Stimulated activated naive CD8-positive, alpha-beta T cell treated with anti-CD3 and anti-CD28 coated beads, Interleukin-15, Interleukin-2, amounts not matched to agents 100 U/mL and 50 U/mL, for 24 hours (primary cell): ENCODE measurements around the gene GARS1.
A peak's percentile ranks its signal among the peaks of the same experiment; 100 is the strongest.
"Not testable (repeated sequence)": the region's sequence is repeated elsewhere in the genome, so short reads cannot be mapped to it uniquely, and the experiment has no call there.

Source experiments
- ATAC-seq: fragments of 150-1000 bp; cut with Tn5 transposase; one replicate; pipeline ENCODE4 v1.10.0; 2021
- DNase-seq: peaks from one replicate; pipeline ENCODE4 v3.0.0; 2021

GARS1 gene

GRCh38 chr7:30575910-30576309 is 18.8 kb upstream of the GARS1 start:
- DNase-seq: no peak

GRCh38 chr7:30583181-30583580 is 11.5 kb upstream of the GARS1 start:
- no peak for DNase-seq

More at GRCh38 chr7:30575910-30576309, 18.8 kb upstream of the GARS1 start:
- no peak for ATAC-seq

GRCh38 chr7:30584415-30584814 is 10.3 kb upstream of the GARS1 start:
- ATAC-seq (no peak), DNase-seq (no peak)

More at GRCh38 chr7:30583181-30583580, 11.5 kb upstream of the GARS1 start:
- no peak for ATAC-seq

DNA sequence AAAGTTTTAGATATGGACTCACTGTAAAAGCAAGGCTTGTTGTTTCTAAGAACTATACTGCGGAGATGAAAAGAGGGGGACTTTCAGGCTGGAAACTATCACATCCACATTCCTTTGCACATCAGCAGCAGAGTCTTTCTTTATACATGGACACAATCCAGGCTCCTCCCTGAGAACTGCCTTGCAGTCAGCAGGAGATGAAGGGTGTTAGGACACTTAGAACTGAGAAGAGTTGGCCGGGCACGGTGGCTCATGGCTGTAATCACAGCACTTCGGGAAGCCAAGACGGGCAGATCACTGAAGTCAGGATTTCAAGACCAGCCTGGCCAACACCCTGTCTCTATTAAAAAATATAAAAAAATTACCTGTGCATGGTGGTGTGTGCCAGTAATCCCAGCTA is 9.7 kb upstream of the GARS1 start:
- no peak for ATAC-seq
- no peak for DNase-seq

GRCh38 chr7:30585675-30586074 is 9.0 kb upstream of the GARS1 start:
- DNase-seq (no peak), ATAC-seq (no peak)

- not testable (repeated sequence) for DNase-seq, ATAC-seq
These were observed 7.1 kb upstream of the GARS1 start for GRCh38 chr7:30587547-30587946.

DNA sequence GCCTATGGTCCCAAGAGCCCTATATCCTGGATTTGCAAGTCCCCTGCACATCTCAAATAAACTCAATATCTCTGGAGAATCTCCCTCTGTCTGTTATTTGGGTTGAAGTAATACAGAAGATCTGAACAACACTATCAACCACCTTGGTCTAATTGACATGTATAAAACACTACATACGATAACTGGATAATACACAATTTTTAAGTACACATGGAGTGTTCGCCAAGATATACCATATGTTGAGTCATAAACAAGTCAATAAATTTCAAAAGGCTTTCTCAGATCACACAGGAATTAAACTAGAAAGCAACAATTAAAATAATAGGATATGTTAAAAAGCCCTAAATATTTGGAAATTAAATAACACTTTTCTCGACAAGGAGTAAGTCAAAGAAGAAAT is 5.6 kb upstream of the GARS1 start:
- DNase-seq: no peak
- ATAC-seq: no peak

DNA sequence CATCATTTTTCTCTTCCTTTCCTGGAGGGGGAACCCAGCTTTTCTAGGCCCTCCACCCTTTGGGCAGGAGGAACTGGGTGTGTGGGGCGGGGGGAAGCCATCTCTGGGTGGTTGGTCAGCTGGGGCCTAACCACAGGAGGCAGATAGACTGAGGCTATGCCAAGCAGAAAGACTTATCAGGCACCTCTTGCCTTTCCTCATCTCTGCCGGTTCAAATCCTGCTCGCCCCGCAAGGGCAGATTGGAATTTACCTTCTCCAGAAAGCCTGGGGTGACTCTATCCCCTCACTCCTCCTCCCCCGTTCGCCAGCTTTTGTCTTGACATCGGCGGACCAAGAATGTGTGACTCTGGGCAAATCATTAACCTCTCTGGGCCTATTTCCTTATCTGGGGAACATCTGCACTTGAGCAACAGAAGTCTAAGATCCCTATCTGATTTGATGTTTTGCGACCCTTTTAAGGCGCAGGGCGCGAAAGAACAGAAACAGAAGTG is 584 bp upstream of the GARS1 start:
- peak; percentile 51 for DNase-seq
- peak; percentile 16 for ATAC-seq

- DNase-seq: no peak
These were observed 847 bp downstream of the GARS1 start for GRCh38 chr7:30595436-30596013.

DNA sequence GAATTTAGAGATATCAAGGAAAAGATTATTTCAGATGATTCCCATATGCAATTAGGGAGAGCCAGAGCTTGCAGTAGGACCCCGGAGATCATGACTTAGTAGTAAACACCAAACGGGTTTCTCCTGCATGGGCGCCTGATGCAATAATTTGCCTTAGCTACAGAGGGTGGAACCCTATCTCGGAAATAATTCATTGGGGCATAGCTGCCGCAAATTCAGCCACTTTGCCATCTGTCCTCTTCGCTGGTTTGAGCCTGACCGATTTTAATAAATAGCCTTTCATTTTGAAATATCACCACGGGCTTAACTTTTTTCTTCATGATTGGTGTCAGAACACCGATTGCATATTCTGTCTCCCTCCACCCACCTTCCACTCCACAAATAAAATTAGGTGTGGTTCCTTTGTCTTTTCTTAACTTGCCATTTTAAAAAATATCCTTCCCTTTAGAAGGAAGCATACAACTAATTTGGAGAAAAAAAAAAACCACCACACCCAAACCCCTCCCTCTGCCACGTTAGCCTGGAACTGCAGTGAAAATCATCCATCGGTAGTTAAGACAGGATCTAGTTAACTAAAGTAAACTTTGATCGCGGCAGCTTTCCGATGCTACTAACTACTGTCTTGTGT is 1.4 kb downstream of the GARS1 start:
- ATAC-seq: no peak
- DNase-seq: no peak

More at GRCh38 chr7:30595436-30596013, 847 bp downstream of the GARS1 start:
- no peak for ATAC-seq

DNA sequence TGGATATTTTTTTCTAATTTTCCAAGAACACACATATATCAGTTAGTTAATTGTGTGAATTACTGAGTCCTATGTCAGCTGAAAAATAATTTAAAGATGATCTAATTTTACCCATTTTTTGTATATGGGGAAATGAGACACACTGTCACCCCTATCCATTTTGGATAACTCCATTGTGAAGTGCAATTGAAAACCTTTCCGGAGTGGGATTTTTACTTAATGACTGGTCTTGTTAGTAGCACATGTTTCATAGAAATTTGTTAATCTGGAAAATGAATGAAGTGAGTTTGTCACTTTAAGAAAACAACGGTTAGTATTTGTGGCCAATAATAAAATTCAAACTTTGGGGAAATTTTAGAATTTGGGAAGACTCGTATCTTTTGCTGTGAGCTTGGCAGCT is 2.0 kb downstream of the GARS1 start:
- ATAC-seq: no peak
- no peak for DNase-seq

DNA sequence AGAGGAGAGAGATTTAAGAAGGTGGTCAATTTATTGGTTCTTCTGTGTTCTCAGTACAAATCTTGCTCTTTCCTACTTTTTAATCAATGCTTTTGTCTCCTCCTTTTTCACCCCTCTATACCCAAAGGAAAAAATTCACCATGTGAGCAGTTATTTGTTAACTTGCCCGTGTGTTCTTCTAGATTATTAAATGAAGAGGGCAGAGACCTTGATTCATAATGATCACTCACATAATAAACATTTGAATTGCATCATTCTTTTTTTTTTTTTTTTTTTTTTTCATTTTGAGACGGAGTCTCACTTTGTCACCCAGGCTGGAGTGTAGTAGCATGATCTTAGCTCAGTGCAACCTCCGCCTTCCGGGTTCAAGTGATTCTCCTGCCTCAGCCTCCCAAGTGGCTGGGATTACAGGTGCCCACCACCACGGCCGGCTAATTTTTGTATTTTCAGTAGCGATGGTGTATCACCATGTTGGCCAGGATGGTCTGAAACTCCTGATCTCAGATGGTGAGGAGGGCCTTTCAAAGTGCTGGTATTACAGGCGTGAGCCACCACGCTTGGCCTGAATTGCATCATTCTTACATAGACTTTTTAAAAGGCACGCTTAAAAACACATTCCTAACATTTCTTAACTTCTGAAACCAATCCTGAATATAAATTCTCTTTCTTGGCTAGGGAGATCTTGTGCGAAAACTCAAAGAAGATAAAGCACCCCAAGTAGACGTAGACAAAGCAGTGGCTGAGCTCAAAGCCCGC is 3.6 kb downstream of the GARS1 start:
- ATAC-seq (no peak), DNase-seq (no peak)

- DNase-seq (no peak), ATAC-seq (no peak)
These were observed 10.2 kb downstream of the GARS1 start for GRCh38 chr7:30604901-30605300.

- no peak for ATAC-seq
- no peak for DNase-seq
These were observed 11.2 kb downstream of the GARS1 start for GRCh38 chr7:30605832-30606231.

DNA sequence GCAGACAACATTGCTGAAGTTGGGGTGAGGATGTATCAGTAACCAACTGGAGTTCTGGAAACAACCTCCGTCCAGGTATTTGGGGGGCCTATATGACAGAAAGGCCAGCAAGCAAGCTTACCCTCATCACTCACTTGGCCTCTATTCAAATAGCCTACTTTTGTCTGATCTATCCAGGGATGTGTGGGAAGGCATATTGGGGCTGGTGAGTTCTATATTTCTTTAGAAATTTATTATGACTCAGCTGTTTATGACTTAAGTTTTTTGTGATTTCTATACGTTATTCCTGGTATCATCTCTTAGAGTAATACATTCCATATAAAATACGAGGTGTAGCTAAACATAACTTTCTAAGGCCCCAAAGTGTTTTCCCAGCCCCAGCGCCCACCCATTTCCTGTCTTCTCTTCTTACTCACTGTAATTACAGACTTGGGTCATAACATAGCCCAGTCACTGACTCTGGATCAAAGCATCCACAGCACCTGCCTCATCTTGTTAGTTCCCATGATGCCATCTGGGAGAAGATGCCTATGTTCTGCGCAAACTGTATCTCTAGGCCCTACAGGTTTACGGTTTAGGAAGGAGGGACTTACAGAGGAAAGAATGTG is 18.1 kb downstream of the GARS1 start:
- DNase-seq (no peak), ATAC-seq (peak; percentile 55)

DNA sequence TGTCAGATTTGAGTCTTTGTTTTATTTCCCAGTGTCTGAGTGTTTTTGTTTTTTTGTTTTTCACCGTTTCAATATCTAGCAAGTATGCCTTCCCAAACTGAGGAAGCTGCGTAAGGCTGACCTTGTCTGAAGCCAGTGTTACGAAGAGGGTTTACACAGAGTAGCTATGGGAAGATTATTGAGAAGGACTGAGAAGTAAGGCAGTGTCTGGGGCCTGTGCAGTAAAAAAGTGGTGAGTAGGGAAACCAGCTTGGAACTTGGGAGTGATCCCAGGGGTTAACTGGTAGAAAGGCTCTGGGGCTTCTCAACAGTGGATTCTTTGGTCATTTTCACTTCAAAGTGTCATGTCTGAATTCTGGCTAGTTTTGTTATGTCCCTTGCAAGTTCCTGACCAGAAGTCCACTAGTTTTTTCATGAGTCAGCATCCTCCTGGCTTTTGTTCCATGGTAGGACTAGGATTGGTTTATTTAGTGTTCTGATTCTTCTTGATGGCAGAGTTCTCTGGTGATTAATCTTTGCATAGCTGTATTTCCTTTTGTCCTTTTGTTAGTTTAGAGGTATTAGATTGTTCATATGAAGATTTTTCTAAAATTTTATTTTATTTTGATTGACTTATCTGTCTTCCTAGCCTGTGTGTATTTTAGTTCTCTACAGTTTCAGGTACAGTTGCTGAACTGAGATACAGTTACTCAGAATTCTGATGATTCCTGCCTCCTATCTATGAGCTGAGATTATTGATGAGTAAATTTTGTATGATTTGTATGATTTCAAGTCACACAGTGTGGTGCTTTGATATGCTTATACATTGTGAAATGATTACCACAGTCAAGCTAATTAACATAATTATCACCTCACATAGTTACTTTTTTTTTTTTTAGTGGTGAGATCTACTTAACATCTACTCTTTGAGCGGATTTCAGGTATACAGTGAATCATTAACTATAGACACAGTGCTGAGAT is 19.0 kb downstream of the GARS1 start:
- no peak for ATAC-seq

GRCh38 chr7:30616318-30616717 is 21.6 kb downstream of the GARS1 start:
- ATAC-seq (no peak), DNase-seq (no peak)

More for the DNA sequence above, 19.0 kb downstream of the GARS1 start:
- DNase-seq: no peak

DNA sequence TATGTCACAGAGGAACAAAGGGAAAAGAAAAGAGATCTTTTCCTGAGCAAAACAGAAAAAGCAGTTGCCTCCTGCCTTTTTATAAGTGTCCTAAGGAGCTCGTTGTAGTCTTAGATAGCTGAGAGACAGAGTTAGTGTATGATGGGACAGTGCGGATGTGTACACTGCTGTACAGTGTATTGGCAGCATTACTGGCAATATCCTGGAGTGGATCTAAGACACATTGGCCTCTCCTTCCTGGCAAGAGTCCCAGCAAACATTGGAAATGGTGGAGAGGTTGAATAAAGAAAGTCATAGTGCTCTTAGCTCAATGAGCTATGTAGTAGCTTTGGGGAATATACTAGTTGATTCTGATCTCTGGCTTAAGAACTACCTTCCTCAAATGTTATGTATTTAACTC is 22.7 kb downstream of the GARS1 start:
- ATAC-seq (no peak), DNase-seq (no peak)

- DNase-seq: no peak
- no peak for ATAC-seq
These were observed 23.5 kb downstream of the GARS1 start for GRCh38 chr7:30618080-30618676.

GRCh38 chr7:30618961-30619360 is 24.3 kb downstream of the GARS1 start:
- ATAC-seq (no peak), DNase-seq (no peak)

- DNase-seq: no peak
- no peak for ATAC-seq
These were observed 30.6 kb downstream of the GARS1 start for GRCh38 chr7:30625283-30625682.
